ENCODE measurements around the gene BCR.

BCR gene

GRCh38 chr22:23260645-23261581, 80.6 kb downstream of the BCR start:
- DNase-seq (ENCODE audit: low read depth in 3 of 3), result no peak

- no peak for DNase-seq (ENCODE audit: low read depth in 3 of 3)
These were observed 81.7 kb downstream of the BCR start for GRCh38 chr22:23261900-23262450.

- DNase-seq (ENCODE audit: low read depth in 3 of 3), result no peak
These were observed 82.4 kb downstream of the BCR start for GRCh38 chr22:23262518-23263332.

- no peak for DNase-seq (ENCODE audit: low read depth in 3 of 3)
These were observed 83.6 kb downstream of the BCR start for GRCh38 chr22:23263651-23264555.

GRCh38 chr22:23264610-23265367, 84.5 kb downstream of the BCR start:
- DNase-seq (ENCODE audit: low read depth in 3 of 3), result no peak

GRCh38 chr22:23265368-23265700, 85.0 kb downstream of the BCR start:
- DNase-seq (ENCODE audit: low read depth in 3 of 3), result no peak

GRCh38 chr22:23266780-23267179, 86.5 kb downstream of the BCR start:
- no peak for DNase-seq (ENCODE audit: low read depth in 3 of 3)

- DNase-seq (ENCODE audit: low read depth in 3 of 3), result no peak
These were observed 87.1 kb downstream of the BCR start for GRCh38 chr22:23267226-23268043.

GRCh38 chr22:23268139-23268712, 87.9 kb downstream of the BCR start:
- DNase-seq (ENCODE audit: low read depth in 3 of 3), result no peak

GRCh38 chr22:23268877-23269276, 88.6 kb downstream of the BCR start:
- DNase-seq (ENCODE audit: low read depth in 3 of 3), result no peak

- DNase-seq (ENCODE audit: low read depth in 3 of 3), result no peak
These were observed 89.3 kb downstream of the BCR start for GRCh38 chr22:23269441-23270211.

- no peak for DNase-seq (ENCODE audit: low read depth in 3 of 3)
These were observed 90.0 kb downstream of the BCR start for GRCh38 chr22:23270212-23270733.

- no peak for DNase-seq (ENCODE audit: low read depth in 3 of 3)
These were observed 90.7 kb downstream of the BCR start for GRCh38 chr22:23270798-23271596.

- no peak for DNase-seq (ENCODE audit: low read depth in 3 of 3)
These were observed 91.2 kb downstream of the BCR start for GRCh38 chr22:23271597-23271908.

GRCh38 chr22:23272371-23272770, 92.1 kb downstream of the BCR start:
- DNase-seq (ENCODE audit: low read depth in 3 of 3), result no peak

GRCh38 chr22:23272834-23273233, 92.5 kb downstream of the BCR start:
- DNase-seq (ENCODE audit: low read depth in 3 of 3), result no peak

GRCh38 chr22:23273445-23274145, 93.3 kb downstream of the BCR start:
- DNase-seq (ENCODE audit: low read depth in 3 of 3), result no peak
